ENCODE results near the gene THBS2.

DNA sequence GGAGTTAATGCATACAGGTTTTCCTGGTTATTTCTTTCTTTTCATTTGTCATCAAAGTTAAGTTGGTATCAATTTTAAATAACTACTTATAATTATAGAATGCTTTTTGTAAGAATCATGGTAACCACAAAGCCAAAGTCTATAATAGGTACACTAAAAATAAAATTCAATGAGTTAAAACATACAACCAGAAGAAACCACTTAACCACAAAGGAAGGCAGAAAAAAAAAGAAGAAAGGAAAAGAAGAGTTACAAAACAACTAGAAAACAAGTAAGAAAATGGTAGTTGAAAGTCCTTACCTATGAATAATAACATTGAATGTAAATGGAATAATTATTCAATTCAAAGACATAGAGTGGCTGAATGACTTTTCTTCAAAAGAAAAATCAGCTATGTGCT, 45.6 kb downstream of the THBS2 start:
- TF ChIP-seq CTCF (IDR thresholded peaks at IDR 0.05; ENCODE audit: extremely low read depth in 1 of 2, insufficient read depth in 1 of 2, low read depth in 1 of 2, low read length in 2 of 2) = no peak
- TF ChIP-seq POLR2AphosphoS5 (IDR thresholded peaks at IDR 0.05; ENCODE audit: insufficient read depth, low read depth, low read length) = no peak
